NCI-H524 (cell line): ENCODE data around the gene KRT17.

Source experiments
- DNase-seq, 2 experiments: peaks; one replicate each; lab custom pipeline; 2025; lab: John Stamatoyannopoulos, UW

Gene KRT17

GRCh38 chr17:41571561-41572434 lies 52.6 kb downstream of the KRT17 start, which contains the start of gene KRT9:
Gene KRT9 (minus strand): TSS chr17:41572059. CDS start chr17:41571992, 67 bp downstream.
- no peak for DNase-seq
